ENCODE results near the gene TPRX1.

DNA sequence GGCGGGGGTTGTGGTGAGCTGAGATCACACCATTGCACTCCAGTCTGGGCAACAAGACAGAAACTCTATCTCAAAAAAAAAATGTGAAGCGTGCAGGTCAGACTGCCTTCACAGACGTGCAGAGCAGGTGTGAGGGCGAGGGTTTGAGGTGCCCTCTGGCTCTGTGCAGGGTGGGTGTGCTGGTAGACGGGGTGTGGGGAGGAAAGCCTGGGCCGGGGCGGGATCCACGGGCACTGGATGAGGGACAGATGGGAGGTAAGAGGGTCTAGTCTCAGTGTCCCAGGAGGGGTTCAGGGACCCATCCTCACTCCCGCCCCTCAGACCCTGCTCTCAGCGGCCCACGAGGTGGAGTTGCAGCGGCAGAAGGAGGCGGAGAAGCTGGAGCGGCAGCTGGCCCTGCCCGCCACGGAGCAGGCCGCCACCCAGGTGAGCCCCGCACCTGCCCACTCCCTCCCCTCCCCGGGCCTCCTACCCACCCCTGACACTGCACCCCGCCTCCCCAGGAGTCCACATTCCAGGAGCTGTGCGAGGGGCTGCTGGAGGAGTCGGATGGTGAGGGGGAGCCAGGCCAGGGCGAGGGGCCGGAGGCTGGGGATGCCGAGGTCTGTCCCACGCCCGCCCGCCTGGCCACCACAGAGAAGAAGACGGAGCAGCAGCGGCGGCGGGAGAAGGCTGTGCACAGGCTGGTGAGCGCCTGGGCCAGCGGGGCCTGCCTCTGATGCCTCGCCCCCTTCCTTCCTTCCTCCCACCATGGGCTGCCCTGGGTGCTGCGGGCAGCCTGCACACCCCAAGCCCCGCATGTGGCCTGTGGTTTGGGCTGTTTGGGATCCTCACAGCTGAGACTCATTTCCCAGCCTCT lies 49.9 kb downstream of the TPRX1 start:
- TF ChIP-seq, protein P1, sequence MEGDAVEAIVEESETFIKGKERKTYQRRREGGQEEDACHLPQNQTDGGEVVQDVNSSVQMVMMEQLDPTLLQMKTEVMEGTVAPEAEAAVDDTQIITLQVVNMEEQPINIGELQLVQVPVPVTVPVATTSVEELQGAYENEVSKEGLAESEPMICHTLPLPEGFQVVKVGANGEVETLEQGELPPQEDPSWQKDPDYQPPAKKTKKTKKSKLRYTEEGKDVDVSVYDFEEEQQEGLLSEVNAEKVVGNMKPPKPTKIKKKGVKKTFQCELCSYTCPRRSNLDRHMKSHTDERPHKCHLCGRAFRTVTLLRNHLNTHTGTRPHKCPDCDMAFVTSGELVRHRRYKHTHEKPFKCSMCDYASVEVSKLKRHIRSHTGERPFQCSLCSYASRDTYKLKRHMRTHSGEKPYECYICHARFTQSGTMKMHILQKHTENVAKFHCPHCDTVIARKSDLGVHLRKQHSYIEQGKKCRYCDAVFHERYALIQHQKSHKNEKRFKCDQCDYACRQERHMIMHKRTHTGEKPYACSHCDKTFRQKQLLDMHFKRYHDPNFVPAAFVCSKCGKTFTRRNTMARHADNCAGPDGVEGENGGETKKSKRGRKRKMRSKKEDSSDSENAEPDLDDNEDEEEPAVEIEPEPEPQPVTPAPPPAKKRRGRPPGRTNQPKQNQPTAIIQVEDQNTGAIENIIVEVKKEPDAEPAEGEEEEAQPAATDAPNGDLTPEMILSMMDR (IDR thresholded peaks at IDR 0.05; ENCODE audit: low read depth, low read length, poor library complexity, severe bottlenecking): no peak
- no peak for TF ChIP-seq EZH2phosphoT487 (IDR thresholded peaks at IDR 0.05; ENCODE audit: borderline replicate concordance, low read length)

All from DOHH2 (cell line).